Dermis lymphatic vessel endothelial cell (primary cell): ENCODE data around the gene OR6X1. TPM values are rescaled to one million over a fixed set of nuclear protein-coding genes. Genes with fewer than 3 reads are reported as not detected.

Experiments used
- total RNA-seq: library from RNA; depleted of rRNA; stranded (reverse); fragments of >200 nt; gene quantifications from 2 replicates; pipeline ENCODE4 v1.2.1, GENCODE V29; 2014

OR6X1 gene
- not detected in 2 replicates for total RNA-seq

DNA sequence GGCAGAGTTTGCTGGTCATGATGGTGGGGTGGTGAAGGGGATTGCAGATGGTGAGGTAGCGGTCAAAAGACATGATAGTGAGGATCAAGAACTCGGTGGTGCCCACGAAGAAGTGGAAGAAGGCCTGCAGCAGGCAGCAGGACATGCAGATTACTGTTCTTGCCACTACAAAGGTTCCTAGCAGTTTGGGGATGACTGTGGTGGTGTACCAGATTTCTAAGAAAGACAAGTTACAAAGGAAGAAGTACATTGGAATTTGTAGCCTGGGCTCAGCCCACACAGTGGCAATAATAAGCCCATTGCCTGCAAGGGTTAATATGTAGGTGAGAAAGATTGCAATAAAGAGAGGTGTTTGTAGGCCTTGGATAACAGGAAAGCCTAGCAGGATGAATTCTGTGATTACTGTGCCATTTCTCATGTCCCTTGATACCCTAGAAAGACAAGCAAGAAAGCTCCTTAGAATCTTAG is at the start of gene OR6X1:
TSS of gene OR6X1 (minus strand) at position 418 of the 468 bp plus-strand sequence. CDS start at position 418, 0 bp downstream.

DNA sequence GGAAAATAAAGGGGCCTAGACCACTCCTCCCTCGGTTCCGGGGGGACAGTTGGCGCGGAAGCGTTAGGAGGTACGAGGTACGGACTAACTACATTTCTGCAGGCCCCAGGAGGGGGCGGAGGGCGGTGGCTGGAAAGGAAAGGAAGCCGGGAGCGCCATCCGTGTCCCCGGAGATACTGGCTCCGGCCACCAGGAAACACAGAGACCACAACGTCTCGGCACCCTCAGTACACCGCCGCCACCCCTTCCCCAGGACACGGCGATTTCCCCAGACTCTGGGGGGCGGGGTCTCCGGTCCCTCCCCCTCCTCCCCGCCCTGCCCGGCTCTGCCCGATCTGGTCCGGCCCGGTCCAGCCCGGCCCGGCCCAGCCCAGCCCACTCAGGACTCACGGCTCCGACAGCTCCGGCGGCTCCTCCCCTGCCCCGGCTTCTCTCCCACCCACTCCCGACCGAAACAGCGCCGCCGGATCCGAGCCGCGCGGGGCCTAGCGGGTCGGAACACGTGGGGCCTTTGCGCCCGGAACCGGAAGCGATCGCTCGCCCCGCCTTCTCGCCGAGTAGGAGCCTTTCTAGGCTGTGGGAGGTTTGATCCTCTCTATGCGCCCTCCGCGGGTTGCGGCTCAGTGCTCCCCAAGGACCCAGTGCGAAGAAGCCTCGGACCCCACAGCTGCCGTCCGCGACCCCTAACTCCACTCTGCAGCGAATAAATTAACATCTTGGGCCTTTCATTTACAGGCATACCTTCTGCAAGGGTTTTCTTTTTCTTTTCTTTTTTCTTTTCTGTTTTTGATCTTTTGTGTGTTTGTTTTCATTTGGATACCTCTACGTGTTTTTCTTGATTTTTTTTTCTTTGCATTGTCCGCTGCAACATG is 12.9 kb downstream of the OR6X1 start, which contains the start of gene ZNF202:
TSS of gene ZNF202 (minus strand) at position 502 of the 872 bp plus-strand sequence. CDS start 10,772 bp downstream, outside the sequence.

Other genes with a start within 250 kb of the OR6X1 start
- 4.8 and 10.0 TPM in 2 replicates for gene SCN3B, start 99.9 kb downstream of the OR6X1 start, total RNA-seq
- gene ZNF202, start 12.9 kb downstream of the OR6X1 start, total RNA-seq, result 4.0 and 7.9 TPM in 2 replicates
- gene OR6M1, start 51.8 kb upstream of the OR6X1 start, total RNA-seq, result 0.09 TPM in 1 of 2 replicates, not detected in the other
- gene TMEM225, start 131.2 kb upstream of the OR6X1 start, total RNA-seq, result not detected in 2 replicates
- gene OR8D4, start 147.6 kb upstream of the OR6X1 start, total RNA-seq, result not detected in 2 replicates
- gene OR4D5, start 185.1 kb upstream of the OR6X1 start, total RNA-seq, result not detected in 2 replicates
- gene OR6T1, start 189.3 kb upstream of the OR6X1 start, total RNA-seq, result not detected in 2 replicates
- gene OR10S1, start 223.3 kb upstream of the OR6X1 start, total RNA-seq, result not detected in 2 replicates
- gene OR10G6, start 240.6 kb upstream of the OR6X1 start, total RNA-seq, result not detected in 2 replicates